Measurements from ENCODE around the gene ERFL. TPM values are rescaled to one million over a fixed set of nuclear protein-coding genes. Genes with fewer than 3 reads are reported as not detected.

Gene ERFL
- total and polyA plus RNA-seq, 2 experiments from 2014 or later = 0.69 TPM; not detected in 1

GRCh38 chr19:41859618-41860418 is 68.4 kb downstream of the ERFL start, which contains the start of gene RPS19:
Gene RPS19, plus strand, starts transcription at chr19:41860255. Its CDS starts 520 bp downstream, at chr19:41860775.
- Histone ChIP-seq H3F3A (replicated peaks; ENCODE audit: low read depth) (peaks cover 41% of the 10 kb centered on the region), H3K27me3 (ENCODE audit: insufficient read depth) (no peaks in the 10 kb centered on the region), H3K9me2 (ENCODE audit: insufficient read depth) (no peaks in the 10 kb centered on the region), H3K4me2 (peak within 1 kb of the TSS; percentile 99), H3K36me3 (ENCODE audit: insufficient read depth) (peaks cover 41% of the 10 kb centered on the region), H3K79me2 (replicated peaks; ENCODE audit: insufficient read depth) (peaks cover 46% of the 10 kb centered on the region), H3K4me1 (ENCODE audit: insufficient read depth) (peaks cover 36% of the 10 kb centered on the region), H2AFZ (peak within 1 kb of the TSS; percentile 67; the same call in 1 of the 2 replicates), H4K20me1 (replicated peaks; ENCODE audit: insufficient read depth) (peaks cover 36% of the 10 kb centered on the region), H3K27ac (ENCODE audit: low read depth) (peak within 1 kb of the TSS; percentile 98), H3K4me3 (peak within 1 kb of the TSS; percentile 69)
- peak within 1 kb of the TSS; percentile 99 for H3K27ac Mint-ChIP-seq
- H3K4me3 Mint-ChIP-seq = peak within 1 kb of the TSS; percentile 85
- peaks cover 27% of the 10 kb centered on the region for H3K27me3 Mint-ChIP-seq (ENCODE audit: insufficient read depth, low read depth, poor library complexity)
- H3K9me3 Mint-ChIP-seq = peaks cover 3% of the 10 kb centered on the region; the same call in 1 of the 3 replicates
- DNase-seq (ENCODE audit: low spot score) = peak; percentile 99
- TF ChIP-seq CREB1 (CRISPR knock-in tag; IDR thresholded peaks at IDR 0.05; ENCODE audit: low read depth) (peak; percentile 79), POLR2AphosphoS5 (IDR thresholded peaks at IDR 0.05; ENCODE audit: low read depth) (peak; percentile 92), JUNB (IDR thresholded peaks at IDR 0.05; ENCODE audit: unreplicated experiment) (no peak), ZNF331 (CRISPR knock-in tag; IDR thresholded peaks at IDR 0.05; ENCODE audit: low read depth) (no peak), EZH2 (IDR thresholded peaks at IDR 0.05; ENCODE audit: low read depth, unreplicated experiment) (no peak), ZNF114 (CRISPR knock-in tag; IDR thresholded peaks at IDR 0.05) (peak; percentile 77; the same call in 1 of the 2 replicates), REST (IDR thresholded peaks at IDR 0.05; ENCODE audit: unreplicated experiment) (no peak), ETS1 (IDR thresholded peaks at IDR 0.05) (peak; percentile 94), CTCF (conservative IDR thresholded peaks at IDR 0.05; ENCODE audit: low read depth in 2 of 2) (peak; percentile 30 to 45; a peak in 2 of 4 replicates)
- H3K4me1 Mint-ChIP-seq = peaks cover 39% of the 10 kb centered on the region
- H3K36me3 Mint-ChIP-seq (ENCODE audit: low read depth) = peaks cover 45% of the 10 kb centered on the region
- ATAC-seq = peak; percentile 81

Data from GM23338 (cell line).